HG03064 (cell line): ENCODE data around the gene ASIC3.
"Not testable (repeated sequence)": the region's sequence is repeated elsewhere in the genome, so short reads cannot be mapped to it uniquely, and the experiment has no call there.

Source experiments
- ATAC-seq: cut with Tn5 transposase; IDR thresholded peaks from one replicate; pipeline ENCODE4 v1.9.1; 2021; ENCODE audit warnings: low read depth; ENCODE audit not compliant: unreplicated experiment

ASIC3 gene

GRCh38 chr7:151013733-151014497, 34.4 kb upstream of the ASIC3 start:
- ATAC-seq, result no peak

- ATAC-seq, result no peak
These were observed 33.4 kb upstream of the ASIC3 start for GRCh38 chr7:151014950-151015349.

- no peak for ATAC-seq
These were observed 32.4 kb upstream of the ASIC3 start for GRCh38 chr7:151015967-151016366.

DNA sequence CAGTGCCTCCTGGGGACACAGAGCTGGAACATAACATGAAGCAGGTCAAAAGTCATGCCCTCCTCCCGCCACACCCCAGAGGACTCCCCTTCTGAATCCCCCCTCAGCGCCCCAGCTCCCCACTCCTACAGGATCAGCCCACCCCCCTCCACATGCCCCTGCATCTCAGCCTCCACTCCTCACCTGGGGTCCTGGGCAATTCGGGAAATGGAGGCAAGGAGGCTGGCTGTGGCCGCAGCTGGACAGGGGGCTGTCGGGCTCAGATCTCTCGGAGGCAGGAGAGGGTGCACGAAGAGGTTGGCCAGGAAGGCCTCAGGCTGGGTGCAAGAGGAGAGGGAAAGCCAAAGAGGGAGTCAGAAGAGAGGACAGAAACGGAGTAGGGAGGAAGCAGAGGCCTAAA, 31.8 kb upstream of the ASIC3 start:
- no peak for ATAC-seq

GRCh38 chr7:151016942-151017341, 31.4 kb upstream of the ASIC3 start:
- no peak for ATAC-seq

DNA sequence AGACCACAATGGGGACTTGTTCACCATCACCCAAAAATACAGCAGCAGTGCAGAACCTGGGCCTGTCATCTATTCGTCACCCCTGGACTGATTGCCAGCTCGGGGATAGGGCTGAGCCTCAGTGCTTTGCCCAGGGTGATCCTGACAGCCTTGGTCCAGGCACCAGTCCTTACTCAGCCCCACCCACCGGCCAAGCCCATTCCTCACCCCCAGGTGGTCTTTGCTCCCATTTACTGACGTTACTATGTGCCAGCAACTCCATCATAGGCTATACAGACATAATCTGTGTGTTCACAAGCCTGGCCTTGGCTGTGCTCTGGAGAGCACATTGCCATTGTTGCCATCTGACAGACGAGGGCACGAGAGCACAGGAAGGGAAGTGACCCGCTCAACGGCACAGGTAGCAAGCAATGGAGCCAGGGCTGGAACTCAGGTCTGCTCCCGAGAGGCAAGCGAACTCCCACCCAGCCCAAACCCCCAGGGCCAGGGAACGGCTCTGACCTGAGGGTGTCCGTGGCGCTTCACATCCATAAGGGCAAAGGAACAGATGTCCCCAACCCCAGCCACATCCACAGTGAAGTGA, 30.9 kb upstream of the ASIC3 start:
- ATAC-seq, result no peak

GRCh38 chr7:151017953-151018420, 30.3 kb upstream of the ASIC3 start:
- no peak for ATAC-seq

GRCh38 chr7:151018421-151019129, 29.8 kb upstream of the ASIC3 start:
- no peak for ATAC-seq

GRCh38 chr7:151019130-151019447, 29.2 kb upstream of the ASIC3 start:
- no peak for ATAC-seq

GRCh38 chr7:151020231-151020630, 28.1 kb upstream of the ASIC3 start:
- ATAC-seq, result no peak

GRCh38 chr7:151023232-151023631, 25.1 kb upstream of the ASIC3 start:
- no peak for ATAC-seq

GRCh38 chr7:151024435-151025056, 23.8 kb upstream of the ASIC3 start, which contains the start of gene ATG9B:
TSS of gene ATG9B (minus strand) at chr7:151024494. CDS start at chr7:151024423, 71 bp downstream.
- no peak for ATAC-seq

DNA sequence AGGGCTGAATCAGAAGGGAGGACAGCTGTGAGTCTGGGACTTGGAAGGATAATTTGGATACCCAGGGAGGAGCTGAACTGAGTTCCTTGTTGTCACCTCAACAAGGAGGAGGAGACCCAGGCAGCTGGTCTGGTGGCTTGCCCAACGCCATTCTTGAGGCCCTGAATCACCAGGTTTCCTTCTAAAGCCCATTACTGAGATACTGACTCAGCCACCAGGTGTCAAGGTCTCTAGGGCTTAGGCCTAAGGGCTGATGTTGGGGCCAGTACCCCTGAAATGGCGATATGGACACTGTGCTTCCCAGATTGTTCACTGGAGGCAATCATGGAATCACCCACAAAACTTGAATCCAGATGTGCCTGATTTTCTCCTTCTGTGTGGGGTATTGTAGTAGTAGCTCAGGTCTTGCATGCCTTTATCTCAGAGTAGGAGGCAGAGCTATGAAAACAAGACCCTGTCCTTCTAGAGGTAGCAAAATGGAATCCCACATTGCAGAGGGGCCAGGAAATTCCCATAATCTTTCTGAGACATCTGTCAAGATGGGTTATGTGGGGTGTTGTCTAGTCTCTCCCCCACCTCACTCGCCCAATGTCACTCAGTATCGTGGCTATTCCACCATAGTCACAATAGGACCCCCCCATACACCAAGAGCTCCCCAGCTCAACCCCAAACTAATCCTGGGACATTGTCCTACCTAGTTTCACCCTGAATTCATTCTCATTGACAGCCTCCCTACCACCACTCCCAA, 22.2 kb upstream of the ASIC3 start:
- no peak for ATAC-seq

- ATAC-seq, result not testable (repeated sequence)
These were observed 21.3 kb upstream of the ASIC3 start for GRCh38 chr7:151026771-151027727.

DNA sequence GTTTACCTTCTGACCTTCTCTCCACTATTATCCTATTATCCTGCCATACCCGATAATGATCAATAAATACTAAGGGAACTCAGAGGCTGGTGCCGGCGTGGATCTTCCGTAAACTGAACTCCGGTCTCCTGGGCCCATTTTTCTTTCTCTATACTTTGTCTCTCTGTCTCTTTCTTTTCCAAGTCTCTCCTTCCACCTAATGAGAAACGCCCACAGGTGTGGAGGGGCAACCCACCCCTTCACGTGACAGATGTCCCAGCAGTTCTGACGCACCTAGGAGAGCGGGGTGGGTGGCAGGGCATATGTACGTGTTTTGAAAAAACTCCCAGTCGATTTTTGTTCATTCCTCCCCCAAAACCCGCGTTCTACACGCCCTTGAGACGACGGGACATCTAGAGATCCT, 20.6 kb upstream of the ASIC3 start:
- not testable (repeated sequence) for ATAC-seq

GRCh38 chr7:151028131-151028947, 20.0 kb upstream of the ASIC3 start, which contains the start of gene ABCB8:
TSS of gene ABCB8 (plus strand) at chr7:151028450. CDS start at chr7:151028516, 66 bp downstream.
- peak; percentile 95 for ATAC-seq

DNA sequence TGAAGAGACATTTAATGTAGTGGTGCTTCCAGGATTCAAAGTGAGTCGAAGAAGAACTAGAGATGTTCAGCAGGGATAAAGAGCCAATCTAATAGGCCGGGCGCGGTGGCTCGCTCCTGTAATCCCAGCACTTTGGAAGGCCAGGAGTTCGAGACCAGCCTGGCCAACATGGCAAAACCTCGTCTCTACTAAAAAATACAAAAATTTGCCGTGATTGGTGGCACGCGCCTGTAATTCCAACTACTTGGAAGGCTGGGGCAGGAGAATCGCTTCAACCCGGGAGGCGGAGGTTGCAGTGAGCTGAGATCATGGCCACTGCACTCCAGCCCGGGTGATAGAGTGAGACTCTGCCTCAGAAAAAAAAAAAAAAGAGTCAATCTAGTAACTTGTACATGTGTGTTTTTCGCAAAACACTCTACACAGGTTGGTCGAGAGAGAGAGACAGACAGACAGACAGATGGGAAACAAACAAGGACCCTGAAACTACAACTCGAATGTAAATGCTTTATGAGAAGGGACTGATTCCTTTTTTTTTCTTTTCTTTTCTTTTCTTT, 19.3 kb upstream of the ASIC3 start:
- no peak for ATAC-seq

DNA sequence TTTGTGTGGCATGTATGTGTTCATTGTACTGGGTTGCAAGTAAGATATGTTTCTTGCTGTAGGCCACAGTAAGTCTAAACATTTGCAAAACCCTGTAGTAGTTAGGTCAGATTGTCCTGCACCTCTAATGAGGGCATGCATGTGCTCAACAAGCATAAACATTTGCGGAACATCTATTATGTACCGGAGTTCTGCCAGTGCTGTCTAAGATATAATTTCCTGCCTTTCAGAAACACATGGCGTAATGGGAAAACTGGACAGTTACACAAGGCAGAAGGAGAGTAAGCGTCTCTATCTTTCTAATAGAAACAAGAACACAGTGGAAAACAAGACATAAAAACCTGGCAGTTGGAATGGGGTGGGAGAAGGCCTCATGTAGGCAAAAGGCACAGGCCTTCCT, 17.3 kb upstream of the ASIC3 start:
- ATAC-seq, result no peak
